Measurements from ENCODE around the gene PLXNA4. TPM values are rescaled to one million over a fixed set of nuclear protein-coding genes. Genes with fewer than 3 reads are reported as not detected.
A peak's percentile ranks its signal among the peaks of the same experiment; 100 is the strongest.

PLXNA4 gene
- total RNA-seq, 1 experiment from 2014 or later, result 0.81 TPM

DNA sequence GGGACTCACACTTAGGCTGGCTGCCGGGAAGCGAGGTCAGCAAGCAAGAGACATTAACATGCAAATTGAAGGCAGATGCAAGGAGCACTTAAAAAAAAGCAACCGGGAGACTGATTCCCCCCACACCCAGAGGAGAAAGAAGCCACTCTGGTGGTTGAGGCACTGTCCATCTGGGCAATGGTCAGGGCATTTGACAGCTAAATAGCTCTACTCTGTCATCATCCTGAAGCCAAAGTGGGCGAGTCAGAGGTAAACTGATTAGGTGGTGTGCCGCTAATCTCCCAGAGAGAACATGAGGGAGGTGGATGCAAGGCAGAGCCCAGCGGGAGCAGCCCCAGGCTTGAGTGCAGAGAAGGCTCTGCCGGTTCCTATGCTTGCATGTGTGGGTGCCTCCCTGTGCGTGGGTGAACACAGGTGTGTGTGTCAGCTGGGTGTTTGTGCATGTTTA is 100.6 kb downstream of the PLXNA4 start (continued):
- TF ChIP-seq, protein P1, sequence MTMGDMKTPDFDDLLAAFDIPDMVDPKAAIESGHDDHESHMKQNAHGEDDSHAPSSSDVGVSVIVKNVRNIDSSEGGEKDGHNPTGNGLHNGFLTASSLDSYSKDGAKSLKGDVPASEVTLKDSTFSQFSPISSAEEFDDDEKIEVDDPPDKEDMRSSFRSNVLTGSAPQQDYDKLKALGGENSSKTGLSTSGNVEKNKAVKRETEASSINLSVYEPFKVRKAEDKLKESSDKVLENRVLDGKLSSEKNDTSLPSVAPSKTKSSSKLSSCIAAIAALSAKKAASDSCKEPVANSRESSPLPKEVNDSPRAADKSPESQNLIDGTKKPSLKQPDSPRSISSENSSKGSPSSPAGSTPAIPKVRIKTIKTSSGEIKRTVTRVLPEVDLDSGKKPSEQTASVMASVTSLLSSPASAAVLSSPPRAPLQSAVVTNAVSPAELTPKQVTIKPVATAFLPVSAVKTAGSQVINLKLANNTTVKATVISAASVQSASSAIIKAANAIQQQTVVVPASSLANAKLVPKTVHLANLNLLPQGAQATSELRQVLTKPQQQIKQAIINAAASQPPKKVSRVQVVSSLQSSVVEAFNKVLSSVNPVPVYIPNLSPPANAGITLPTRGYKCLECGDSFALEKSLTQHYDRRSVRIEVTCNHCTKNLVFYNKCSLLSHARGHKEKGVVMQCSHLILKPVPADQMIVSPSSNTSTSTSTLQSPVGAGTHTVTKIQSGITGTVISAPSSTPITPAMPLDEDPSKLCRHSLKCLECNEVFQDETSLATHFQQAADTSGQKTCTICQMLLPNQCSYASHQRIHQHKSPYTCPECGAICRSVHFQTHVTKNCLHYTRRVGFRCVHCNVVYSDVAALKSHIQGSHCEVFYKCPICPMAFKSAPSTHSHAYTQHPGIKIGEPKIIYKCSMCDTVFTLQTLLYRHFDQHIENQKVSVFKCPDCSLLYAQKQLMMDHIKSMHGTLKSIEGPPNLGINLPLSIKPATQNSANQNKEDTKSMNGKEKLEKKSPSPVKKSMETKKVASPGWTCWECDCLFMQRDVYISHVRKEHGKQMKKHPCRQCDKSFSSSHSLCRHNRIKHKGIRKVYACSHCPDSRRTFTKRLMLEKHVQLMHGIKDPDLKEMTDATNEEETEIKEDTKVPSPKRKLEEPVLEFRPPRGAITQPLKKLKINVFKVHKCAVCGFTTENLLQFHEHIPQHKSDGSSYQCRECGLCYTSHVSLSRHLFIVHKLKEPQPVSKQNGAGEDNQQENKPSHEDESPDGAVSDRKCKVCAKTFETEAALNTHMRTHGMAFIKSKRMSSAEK (CRISPR knock-in tag; IDR thresholded peaks at IDR 0.05; ENCODE audit: borderline replicate concordance), result no peak
- TF ChIP-seq CREM (CRISPR knock-in tag; IDR thresholded peaks at IDR 0.05) (no peak), RELA (CRISPR knock-in tag; IDR thresholded peaks at IDR 0.05; ENCODE audit: borderline replicate concordance) (no peak), ZNF138 (CRISPR knock-in tag; conservative IDR thresholded peaks at IDR 0.05) (no peak)
- TF ChIP-seq, protein P2, sequence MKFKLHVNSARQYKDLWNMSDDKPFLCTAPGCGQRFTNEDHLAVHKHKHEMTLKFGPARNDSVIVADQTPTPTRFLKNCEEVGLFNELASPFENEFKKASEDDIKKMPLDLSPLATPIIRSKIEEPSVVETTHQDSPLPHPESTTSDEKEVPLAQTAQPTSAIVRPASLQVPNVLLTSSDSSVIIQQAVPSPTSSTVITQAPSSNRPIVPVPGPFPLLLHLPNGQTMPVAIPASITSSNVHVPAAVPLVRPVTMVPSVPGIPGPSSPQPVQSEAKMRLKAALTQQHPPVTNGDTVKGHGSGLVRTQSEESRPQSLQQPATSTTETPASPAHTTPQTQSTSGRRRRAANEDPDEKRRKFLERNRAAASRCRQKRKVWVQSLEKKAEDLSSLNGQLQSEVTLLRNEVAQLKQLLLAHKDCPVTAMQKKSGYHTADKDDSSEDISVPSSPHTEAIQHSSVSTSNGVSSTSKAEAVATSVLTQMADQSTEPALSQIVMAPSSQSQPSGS (CRISPR knock-in tag; IDR thresholded peaks at IDR 0.05; ENCODE audit: borderline replicate concordance, low read depth), result no peak
- TF ChIP-seq, protein P3, sequence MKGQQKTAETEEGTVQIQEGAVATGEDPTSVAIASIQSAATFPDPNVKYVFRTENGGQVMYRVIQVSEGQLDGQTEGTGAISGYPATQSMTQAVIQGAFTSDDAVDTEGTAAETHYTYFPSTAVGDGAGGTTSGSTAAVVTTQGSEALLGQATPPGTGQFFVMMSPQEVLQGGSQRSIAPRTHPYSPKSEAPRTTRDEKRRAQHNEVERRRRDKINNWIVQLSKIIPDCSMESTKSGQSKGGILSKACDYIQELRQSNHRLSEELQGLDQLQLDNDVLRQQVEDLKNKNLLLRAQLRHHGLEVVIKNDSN (CRISPR knock-in tag; IDR thresholded peaks at IDR 0.05), result no peak
- TF ChIP-seq, protein P4, sequence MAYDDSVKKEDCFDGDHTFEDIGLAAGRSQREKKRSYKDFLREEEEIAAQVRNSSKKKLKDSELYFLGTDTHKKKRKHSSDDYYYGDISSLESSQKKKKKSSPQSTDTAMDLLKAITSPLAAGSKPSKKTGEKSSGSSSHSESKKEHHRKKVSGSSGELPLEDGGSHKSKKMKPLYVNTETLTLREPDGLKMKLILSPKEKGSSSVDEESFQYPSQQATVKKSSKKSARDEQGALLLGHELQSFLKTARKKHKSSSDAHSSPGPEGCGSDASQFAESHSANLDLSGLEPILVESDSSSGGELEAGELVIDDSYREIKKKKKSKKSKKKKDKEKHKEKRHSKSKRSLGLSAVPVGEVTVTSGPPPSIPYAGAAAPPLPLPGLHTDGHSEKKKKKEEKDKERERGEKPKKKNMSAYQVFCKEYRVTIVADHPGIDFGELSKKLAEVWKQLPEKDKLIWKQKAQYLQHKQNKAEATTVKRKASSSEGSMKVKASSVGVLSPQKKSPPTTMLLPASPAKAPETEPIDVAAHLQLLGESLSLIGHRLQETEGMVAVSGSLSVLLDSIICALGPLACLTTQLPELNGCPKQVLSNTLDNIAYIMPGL (CRISPR knock-in tag; IDR thresholded peaks at IDR 0.05), result no peak
- TF ChIP-seq, protein P5, sequence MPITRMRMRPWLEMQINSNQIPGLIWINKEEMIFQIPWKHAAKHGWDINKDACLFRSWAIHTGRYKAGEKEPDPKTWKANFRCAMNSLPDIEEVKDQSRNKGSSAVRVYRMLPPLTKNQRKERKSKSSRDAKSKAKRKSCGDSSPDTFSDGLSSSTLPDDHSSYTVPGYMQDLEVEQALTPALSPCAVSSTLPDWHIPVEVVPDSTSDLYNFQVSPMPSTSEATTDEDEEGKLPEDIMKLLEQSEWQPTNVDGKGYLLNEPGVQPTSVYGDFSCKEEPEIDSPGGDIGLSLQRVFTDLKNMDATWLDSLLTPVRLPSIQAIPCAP (CRISPR knock-in tag; IDR thresholded peaks at IDR 0.05), result no peak

DNA sequence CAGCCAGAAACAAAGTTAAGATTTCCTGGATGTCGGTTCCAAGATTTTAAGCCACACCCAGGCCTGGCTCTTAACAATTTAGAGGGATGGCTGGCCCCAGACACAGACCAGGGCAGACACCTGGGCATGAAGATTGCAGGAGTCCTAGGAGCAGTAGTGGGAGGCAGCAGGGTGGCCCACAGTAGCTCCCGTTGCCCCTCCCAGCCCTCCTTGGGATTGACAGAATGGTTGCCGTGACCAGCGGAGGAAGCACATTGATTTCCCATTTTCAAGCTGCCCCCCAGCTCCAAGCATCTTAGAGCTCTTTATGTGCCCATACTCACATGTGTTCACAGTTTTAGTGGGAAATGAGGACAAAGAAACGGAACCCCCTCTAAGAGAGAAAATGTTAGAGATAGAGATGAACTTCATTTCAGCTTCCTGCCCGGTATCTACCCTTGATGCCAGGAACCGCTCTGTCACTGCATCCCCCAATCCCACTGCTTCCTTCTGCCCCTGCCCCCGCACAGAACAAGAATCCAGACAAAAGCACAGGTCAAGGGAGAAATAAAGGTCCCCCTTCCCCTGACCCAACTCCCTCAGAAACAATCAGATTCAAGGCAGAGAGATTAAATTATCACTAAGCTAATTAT is 101.1 kb downstream of the PLXNA4 start:
- Mint-ChIP-seq H3K27me3 (ENCODE audit: low read depth) (peaks cover 4% of the 10 kb centered on the region), H3K4me3 (peak overlapping the region; percentile 45), H3K4me1 (peaks cover 49% of the 10 kb centered on the region), H3K36me3 (no peaks in the 10 kb centered on the region), H3K27ac (no peak overlapping the region), H3K9me3 (no peaks in the 10 kb centered on the region; the same call in 1 of the 2 replicates)
- TF ChIP-seq, protein P6, sequence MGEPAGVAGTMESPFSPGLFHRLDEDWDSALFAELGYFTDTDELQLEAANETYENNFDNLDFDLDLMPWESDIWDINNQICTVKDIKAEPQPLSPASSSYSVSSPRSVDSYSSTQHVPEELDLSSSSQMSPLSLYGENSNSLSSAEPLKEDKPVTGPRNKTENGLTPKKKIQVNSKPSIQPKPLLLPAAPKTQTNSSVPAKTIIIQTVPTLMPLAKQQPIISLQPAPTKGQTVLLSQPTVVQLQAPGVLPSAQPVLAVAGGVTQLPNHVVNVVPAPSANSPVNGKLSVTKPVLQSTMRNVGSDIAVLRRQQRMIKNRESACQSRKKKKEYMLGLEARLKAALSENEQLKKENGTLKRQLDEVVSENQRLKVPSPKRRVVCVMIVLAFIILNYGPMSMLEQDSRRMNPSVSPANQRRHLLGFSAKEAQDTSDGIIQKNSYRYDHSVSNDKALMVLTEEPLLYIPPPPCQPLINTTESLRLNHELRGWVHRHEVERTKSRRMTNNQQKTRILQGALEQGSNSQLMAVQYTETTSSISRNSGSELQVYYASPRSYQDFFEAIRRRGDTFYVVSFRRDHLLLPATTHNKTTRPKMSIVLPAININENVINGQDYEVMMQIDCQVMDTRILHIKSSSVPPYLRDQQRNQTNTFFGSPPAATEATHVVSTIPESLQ (CRISPR knock-in tag; IDR thresholded peaks at IDR 0.05), result no peak
- TF ChIP-seq, protein P7, sequence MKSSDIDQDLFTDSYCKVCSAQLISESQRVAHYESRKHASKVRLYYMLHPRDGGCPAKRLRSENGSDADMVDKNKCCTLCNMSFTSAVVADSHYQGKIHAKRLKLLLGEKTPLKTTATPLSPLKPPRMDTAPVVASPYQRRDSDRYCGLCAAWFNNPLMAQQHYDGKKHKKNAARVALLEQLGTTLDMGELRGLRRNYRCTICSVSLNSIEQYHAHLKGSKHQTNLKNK (CRISPR knock-in tag; IDR thresholded peaks at IDR 0.05), result no peak
- TF ChIP-seq, protein P2 (CRISPR knock-in tag; IDR thresholded peaks at IDR 0.05; ENCODE audit: borderline replicate concordance, low read depth), result no peak
- no peak for TF ChIP-seq GTF2I (CRISPR knock-in tag; conservative IDR thresholded peaks at IDR 0.05)
- TF ChIP-seq, protein P8, sequence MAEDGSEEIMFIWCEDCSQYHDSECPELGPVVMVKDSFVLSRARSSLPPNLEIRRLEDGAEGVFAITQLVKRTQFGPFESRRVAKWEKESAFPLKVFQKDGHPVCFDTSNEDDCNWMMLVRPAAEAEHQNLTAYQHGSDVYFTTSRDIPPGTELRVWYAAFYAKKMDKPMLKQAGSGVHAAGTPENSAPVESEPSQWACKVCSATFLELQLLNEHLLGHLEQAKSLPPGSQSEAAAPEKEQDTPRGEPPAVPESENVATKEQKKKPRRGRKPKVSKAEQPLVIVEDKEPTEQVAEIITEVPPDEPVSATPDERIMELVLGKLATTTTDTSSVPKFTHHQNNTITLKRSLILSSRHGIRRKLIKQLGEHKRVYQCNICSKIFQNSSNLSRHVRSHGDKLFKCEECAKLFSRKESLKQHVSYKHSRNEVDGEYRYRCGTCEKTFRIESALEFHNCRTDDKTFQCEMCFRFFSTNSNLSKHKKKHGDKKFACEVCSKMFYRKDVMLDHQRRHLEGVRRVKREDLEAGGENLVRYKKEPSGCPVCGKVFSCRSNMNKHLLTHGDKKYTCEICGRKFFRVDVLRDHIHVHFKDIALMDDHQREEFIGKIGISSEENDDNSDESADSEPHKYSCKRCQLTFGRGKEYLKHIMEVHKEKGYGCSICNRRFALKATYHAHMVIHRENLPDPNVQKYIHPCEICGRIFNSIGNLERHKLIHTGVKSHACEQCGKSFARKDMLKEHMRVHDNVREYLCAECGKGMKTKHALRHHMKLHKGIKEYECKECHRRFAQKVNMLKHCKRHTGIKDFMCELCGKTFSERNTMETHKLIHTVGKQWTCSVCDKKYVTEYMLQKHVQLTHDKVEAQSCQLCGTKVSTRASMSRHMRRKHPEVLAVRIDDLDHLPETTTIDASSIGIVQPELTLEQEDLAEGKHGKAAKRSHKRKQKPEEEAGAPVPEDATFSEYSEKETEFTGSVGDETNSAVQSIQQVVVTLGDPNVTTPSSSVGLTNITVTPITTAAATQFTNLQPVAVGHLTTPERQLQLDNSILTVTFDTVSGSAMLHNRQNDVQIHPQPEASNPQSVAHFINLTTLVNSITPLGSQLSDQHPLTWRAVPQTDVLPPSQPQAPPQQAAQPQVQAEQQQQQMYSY (CRISPR knock-in tag; IDR thresholded peaks at IDR 0.05), result no peak
- TF ChIP-seq, protein P9, sequence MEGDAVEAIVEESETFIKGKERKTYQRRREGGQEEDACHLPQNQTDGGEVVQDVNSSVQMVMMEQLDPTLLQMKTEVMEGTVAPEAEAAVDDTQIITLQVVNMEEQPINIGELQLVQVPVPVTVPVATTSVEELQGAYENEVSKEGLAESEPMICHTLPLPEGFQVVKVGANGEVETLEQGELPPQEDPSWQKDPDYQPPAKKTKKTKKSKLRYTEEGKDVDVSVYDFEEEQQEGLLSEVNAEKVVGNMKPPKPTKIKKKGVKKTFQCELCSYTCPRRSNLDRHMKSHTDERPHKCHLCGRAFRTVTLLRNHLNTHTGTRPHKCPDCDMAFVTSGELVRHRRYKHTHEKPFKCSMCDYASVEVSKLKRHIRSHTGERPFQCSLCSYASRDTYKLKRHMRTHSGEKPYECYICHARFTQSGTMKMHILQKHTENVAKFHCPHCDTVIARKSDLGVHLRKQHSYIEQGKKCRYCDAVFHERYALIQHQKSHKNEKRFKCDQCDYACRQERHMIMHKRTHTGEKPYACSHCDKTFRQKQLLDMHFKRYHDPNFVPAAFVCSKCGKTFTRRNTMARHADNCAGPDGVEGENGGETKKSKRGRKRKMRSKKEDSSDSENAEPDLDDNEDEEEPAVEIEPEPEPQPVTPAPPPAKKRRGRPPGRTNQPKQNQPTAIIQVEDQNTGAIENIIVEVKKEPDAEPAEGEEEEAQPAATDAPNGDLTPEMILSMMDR (IDR thresholded peaks at IDR 0.05), result no peak
- TF ChIP-seq ZNF396 (CRISPR knock-in tag; IDR thresholded peaks at IDR 0.05; ENCODE audit: borderline replicate concordance), result no peak
- TF ChIP-seq JUN (CRISPR knock-in tag; IDR thresholded peaks at IDR 0.05), result no peak
- POLR2A ChIA-PET, result no interaction called here
- DNase-seq (ENCODE audit: low spot score) (no peak), ATAC-seq (peak; percentile 58)
- CTCF ChIA-PET, result interaction anchor here (1.4 to 2.8 kb wide), 7 partner anchors 26 to 157 kb away, joined by 3 to 10 read pairs (median 5); no protein-coding TSS in a partner anchor

All from WTC11 (cell line).